ENCODE data around the gene C1orf53. TPM values are rescaled to one million over a fixed set of nuclear protein-coding genes. Genes with fewer than 3 reads are reported as not detected.

Gene C1orf53
- total RNA-seq, 3 donors from 2014 or later (not counting 1 experiment from before 2014, with no cell fraction given): not detected

DNA sequence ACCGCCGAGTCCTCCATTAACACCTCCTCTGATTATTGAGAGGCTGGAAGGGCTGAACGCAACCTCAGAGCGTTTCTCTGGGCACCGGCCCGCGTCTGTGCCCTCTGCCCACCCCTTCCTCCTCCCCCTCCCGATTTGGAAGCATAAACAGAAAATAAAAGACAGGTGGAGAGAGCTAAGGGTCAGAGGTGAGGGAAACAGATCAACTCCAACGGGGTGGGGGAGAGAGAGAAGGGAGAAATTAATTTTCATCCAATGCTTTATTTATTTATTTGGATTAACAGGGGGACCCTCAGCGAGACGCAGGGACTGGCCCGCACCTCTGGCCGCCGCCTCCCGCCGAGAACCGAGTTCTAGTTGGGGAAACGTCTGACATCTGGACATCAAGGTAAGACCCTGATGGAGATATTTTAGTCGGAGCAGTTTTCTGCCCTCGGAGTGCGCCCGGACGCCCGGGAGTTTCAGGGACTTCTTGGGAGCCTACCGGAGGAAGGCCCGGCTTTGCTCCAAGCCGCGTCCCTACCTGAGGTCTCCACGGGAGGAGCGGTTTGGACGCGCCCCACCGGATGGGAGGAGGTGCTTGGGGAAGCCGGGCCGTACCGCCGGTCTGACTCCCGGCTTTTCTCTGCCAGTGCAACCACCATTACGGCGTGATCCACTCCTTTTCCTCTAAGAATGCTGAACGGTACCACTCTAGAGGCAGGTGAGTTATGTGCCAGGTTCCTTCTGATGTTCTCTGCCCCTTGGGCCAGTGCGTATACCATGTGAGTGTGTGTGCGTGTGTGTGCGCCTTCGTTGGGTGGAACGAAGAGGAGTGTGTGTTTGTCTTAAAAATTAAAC lies 9.6 kb downstream of the C1orf53 start:
- intact Hi-C loops (cut with micrococcal nuclease): loop anchor here (10.0 kb wide), 1 partner anchor 243 kb away; the partner anchor contains the start of gene NEK7
- H3K9me3 ChIP-seq (ENCODE audit: control insufficient read depth, insufficient read depth, low read length): no peaks in the 10 kb centered on the region
- TF ChIP-seq, protein P1, sequence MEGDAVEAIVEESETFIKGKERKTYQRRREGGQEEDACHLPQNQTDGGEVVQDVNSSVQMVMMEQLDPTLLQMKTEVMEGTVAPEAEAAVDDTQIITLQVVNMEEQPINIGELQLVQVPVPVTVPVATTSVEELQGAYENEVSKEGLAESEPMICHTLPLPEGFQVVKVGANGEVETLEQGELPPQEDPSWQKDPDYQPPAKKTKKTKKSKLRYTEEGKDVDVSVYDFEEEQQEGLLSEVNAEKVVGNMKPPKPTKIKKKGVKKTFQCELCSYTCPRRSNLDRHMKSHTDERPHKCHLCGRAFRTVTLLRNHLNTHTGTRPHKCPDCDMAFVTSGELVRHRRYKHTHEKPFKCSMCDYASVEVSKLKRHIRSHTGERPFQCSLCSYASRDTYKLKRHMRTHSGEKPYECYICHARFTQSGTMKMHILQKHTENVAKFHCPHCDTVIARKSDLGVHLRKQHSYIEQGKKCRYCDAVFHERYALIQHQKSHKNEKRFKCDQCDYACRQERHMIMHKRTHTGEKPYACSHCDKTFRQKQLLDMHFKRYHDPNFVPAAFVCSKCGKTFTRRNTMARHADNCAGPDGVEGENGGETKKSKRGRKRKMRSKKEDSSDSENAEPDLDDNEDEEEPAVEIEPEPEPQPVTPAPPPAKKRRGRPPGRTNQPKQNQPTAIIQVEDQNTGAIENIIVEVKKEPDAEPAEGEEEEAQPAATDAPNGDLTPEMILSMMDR (IDR thresholded peaks at IDR 0.05): no peak
- no peak overlapping the region for H3K4me3 ChIP-seq (ENCODE audit: low read length)
- H3K27ac Mint-ChIP-seq: no peak overlapping the region
- no peaks in the 10 kb centered on the region for H3K9me3 Mint-ChIP-seq
- no peaks in the 10 kb centered on the region for H3K36me3 Mint-ChIP-seq
- no peak overlapping the region for H3K27ac ChIP-seq (ENCODE audit: low read length)
- H3K4me1 Mint-ChIP-seq: peaks cover 55 to 68% of the 10 kb centered on the region in 2 donors
- peaks cover 92% of the 10 kb centered on the region for H3K27me3 ChIP-seq (ENCODE audit: control insufficient read depth, insufficient read depth, low read length)
- WGBS (ENCODE audit: insufficient coverage): 2% methylated on average over 42 of the region's 46 CpGs
- peak overlapping the region; percentile 51 for H3K4me3 Mint-ChIP-seq
- ATAC-seq (no peak), DNase-seq (peak in 1 of 2 donors; percentile 29)
- no peaks in the 10 kb centered on the region for H3K36me3 ChIP-seq (ENCODE audit: control insufficient read depth, insufficient read depth, low read length)
- peaks cover 85 to 91% of the 10 kb centered on the region in 2 donors for H3K27me3 Mint-ChIP-seq (ENCODE audit: low read depth in 2 of 2)
- H3K4me1 ChIP-seq (ENCODE audit: control insufficient read depth, insufficient read depth, low read length): peaks cover 57% of the 10 kb centered on the region

GRCh38 chr1:197912739-197913494 lies 10.5 kb downstream of the C1orf53 start:
- ATAC-seq (no peak), DNase-seq (peak in 1 of 2 donors; percentile 32)
- Mint-ChIP-seq H3K27ac (no peak overlapping the region), H3K9me3 (no peaks in the 10 kb centered on the region), H3K36me3 (no peaks in the 10 kb centered on the region), H3K27me3 (ENCODE audit: low read depth in 2 of 2) (peaks cover 88 to 92% of the 10 kb centered on the region in 2 donors), H3K4me1 (peaks cover 63 to 76% of the 10 kb centered on the region in 2 donors), H3K4me3 (peak overlapping the region; percentile 51)
- no peaks in the 10 kb centered on the region for H3K36me3 ChIP-seq (ENCODE audit: control insufficient read depth, insufficient read depth, low read length)
- H3K4me1 ChIP-seq (ENCODE audit: control insufficient read depth, insufficient read depth, low read length): peaks cover 66% of the 10 kb centered on the region
- intact Hi-C loops (cut with micrococcal nuclease): loop anchor here (10.0 kb wide), 1 partner anchor 242 kb away; the partner anchor contains the start of gene NEK7
- TF ChIP-seq, protein P1 (IDR thresholded peaks at IDR 0.05): no peak
- H3K27ac ChIP-seq (ENCODE audit: low read length): no peak overlapping the region
- H3K27me3 ChIP-seq (ENCODE audit: control insufficient read depth, insufficient read depth, low read length): peaks cover 96% of the 10 kb centered on the region
- no peaks in the 10 kb centered on the region for H3K9me3 ChIP-seq (ENCODE audit: control insufficient read depth, insufficient read depth, low read length)
- WGBS (ENCODE audit: insufficient coverage): 6% methylated on average over 32 of the region's 32 CpGs
- no peak overlapping the region for H3K4me3 ChIP-seq (ENCODE audit: low read length)

- Histone ChIP-seq H3K27ac (ENCODE audit: low read length) (no peak overlapping the region), H3K4me3 (ENCODE audit: low read length) (no peak overlapping the region), H3K4me1 (ENCODE audit: control insufficient read depth, insufficient read depth, low read length) (peaks cover 71% of the 10 kb centered on the region), H3K36me3 (ENCODE audit: control insufficient read depth, insufficient read depth, low read length) (no peaks in the 10 kb centered on the region), H3K9me3 (ENCODE audit: control insufficient read depth, insufficient read depth, low read length) (no peaks in the 10 kb centered on the region), H3K27me3 (ENCODE audit: control insufficient read depth, insufficient read depth, low read length) (peaks cover 96% of the 10 kb centered on the region)
- Mint-ChIP-seq H3K36me3 (no peaks in the 10 kb centered on the region), H3K27ac (no peak overlapping the region), H3K27me3 (ENCODE audit: low read depth in 2 of 2) (peaks cover 87 to 92% of the 10 kb centered on the region in 2 donors), H3K4me3 (no peak overlapping the region), H3K4me1 (peaks cover 62 to 77% of the 10 kb centered on the region in 2 donors), H3K9me3 (no peaks in the 10 kb centered on the region)
- DNase-seq: no peak
- WGBS (ENCODE audit: insufficient coverage): 23% methylated on average over 26 of the region's 26 CpGs
- intact Hi-C loops (cut with micrococcal nuclease): loop anchor here (10.0 kb wide), 1 partner anchor 241 kb away; the partner anchor contains the start of gene NEK7
- TF ChIP-seq, protein P1 (IDR thresholded peaks at IDR 0.05): no peak
- ATAC-seq: no peak
Measured at GRCh38 chr1:197913495-197914276, 11.3 kb downstream of the C1orf53 start.

Measured in natural killer cell (primary cell).